ENCODE measurements around the gene PGAP6.
A peak's percentile ranks its signal among the peaks of the same experiment; 100 is the strongest.

The PGAP6 gene

GRCh38 chr16:411576-412265 lies 29.9 kb upstream of the PGAP6 start:
- Mint-ChIP-seq H3K36me3 (no peaks in the 10 kb centered on the region), H3K4me3 (no peak overlapping the region), H3K27ac (no peak overlapping the region), H3K4me1 (no peaks in the 10 kb centered on the region), H3K27me3 (no peaks in the 10 kb centered on the region), H3K9me3 (no peaks in the 10 kb centered on the region)
- no peak for DNase-seq
- CTCF ChIA-PET: no interaction called here

- Mint-ChIP-seq H3K4me1 (no peaks in the 10 kb centered on the region), H3K9me3 (no peaks in the 10 kb centered on the region), H3K4me3 (no peak overlapping the region), H3K36me3 (no peaks in the 10 kb centered on the region), H3K27ac (no peak overlapping the region), H3K27me3 (no peaks in the 10 kb centered on the region)
- CTCF ChIA-PET: no interaction called here
- no peak for DNase-seq
Measured at GRCh38 chr16:410516-411178, 28.9 kb upstream of the PGAP6 start.

- Mint-ChIP-seq H3K4me1 (no peaks in the 10 kb centered on the region), H3K27ac (no peak overlapping the region), H3K27me3 (no peaks in the 10 kb centered on the region), H3K36me3 (no peaks in the 10 kb centered on the region), H3K9me3 (no peaks in the 10 kb centered on the region), H3K4me3 (no peak overlapping the region)
- CTCF ChIA-PET: no interaction called here
- no peak for DNase-seq
Measured at GRCh38 chr16:407253-407652, 25.5 kb upstream of the PGAP6 start.

DNA sequence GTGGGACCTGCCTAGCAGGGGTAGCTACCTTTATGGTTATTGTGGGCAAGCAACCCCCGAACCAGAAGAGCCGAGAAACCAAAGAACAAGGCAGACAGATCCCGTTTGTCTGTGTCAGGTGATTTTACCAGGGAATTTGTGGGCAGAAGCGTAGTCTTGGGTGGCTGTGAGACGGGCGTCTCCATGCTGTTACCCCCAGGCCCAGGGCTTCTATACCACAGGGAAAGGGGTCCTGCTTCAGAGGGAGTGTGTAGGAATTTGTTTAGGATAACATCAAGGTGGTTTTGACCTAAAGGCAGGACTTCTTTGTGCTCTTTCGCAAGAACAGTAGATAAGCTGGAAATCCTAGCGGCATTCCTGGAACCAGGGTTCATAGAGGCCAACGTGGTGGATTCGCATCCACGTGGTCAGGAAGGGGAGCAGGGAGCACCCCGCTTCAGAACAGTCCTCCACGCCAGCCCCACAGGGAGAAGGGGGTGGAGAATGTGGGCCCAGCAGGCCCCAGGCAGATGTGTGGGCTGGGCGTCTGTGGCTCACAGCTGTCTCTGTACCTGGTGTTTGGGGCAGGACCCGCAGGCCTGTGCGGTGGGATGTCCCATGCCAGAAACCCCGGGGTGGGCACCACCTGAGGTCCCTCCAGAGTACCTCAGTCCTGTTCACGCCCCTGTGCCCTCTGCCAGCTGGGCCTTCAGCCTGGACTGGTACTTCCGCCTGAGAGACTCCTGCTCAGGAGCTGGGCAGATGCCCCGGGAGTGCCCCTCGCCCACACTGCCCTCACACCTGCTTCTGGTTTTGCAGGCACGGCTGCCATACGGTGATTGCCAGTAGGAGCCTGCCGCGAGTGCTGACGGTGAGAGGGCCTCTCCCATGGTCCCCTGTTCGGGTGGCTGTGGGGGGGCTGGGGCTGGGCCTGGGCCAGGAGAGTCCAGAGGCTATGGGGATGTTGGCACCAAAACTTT lies 24.0 kb upstream of the PGAP6 start:
- no peak for DNase-seq
- Mint-ChIP-seq H3K27me3 (no peaks in the 10 kb centered on the region), H3K4me3 (no peak overlapping the region), H3K9me3 (no peaks in the 10 kb centered on the region), H3K36me3 (no peaks in the 10 kb centered on the region), H3K4me1 (peaks cover 2% of the 10 kb centered on the region), H3K27ac (no peak overlapping the region)
- CTCF ChIA-PET: no interaction called here

DNA sequence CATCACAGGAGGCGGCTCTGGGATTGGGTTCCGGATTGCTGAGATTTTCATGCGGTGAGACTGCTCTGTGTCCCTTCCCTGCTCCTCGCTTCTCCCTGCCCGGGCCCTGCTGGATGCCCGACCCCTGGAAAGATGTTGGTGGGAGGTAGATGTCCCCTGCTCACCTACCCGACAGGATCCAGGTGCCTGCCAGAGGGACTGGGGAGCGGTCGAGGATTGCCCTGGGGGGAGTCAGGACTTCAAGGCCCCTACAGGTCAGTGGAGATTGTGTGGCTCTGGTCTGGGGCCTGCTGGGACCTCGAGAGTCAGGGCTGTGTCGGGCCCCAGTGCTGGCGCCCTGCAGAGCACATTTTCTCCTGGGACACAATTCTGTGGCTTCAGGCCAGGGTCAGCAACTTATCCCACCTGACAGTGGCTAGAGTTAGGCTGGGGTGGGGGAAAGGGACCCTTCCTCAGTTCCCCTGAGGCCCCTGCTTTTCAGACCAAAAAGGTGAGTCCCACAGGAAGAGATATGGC lies 23.3 kb upstream of the PGAP6 start:
- no peaks in the 10 kb centered on the region for H3K27me3 Mint-ChIP-seq

DNA sequence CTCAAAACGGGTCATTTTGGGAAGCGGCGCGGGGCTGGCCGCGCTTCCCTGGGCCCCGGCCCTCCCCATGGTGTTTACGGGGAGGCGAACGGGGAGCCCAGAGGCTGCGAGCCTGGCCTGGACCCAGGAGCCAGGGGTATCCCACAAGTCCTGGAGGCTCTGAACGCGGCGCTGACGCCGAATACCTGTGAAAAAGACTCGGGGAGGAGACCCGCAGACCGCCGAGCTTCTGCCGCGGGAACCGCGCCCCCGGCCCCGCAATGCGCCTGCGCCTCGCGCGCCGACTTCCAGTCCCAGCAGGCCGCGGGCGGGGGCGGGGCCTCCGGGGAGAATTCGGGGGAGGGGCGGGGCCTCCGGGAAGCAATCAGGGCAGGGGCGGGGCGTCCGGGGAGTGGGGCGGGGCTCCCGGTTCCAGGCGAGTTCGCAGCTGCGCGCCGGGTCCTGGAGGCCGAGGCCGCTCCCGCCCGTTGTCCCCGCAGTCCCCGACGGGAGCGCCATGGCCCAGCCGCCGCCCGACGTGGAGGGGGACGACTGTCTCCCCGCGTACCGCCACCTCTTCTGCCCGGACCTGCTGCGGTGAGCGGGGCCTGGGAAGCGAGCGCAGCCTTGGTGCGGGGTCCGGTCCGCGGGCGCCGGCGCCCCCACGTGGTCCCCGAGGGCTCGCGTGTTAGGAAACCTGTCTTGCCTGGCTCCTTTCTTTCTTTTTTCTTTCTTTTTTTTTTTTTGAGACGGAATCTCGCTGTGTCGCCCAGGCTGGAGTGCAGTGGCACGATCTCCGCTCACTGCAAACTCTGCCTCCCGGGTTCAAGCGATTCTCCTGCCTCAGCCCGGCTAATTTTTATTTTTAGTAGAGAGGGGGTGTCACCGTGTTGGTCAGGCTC lies 19.9 kb upstream of the PGAP6 start, which contains the start of gene DECR2:
Gene DECR2 (plus strand): TSS at position 418 of the 881 bp plus-strand sequence. CDS start 79 bp downstream, at position 497.
- CTCF ChIA-PET: interaction anchor here (1.1 to 1.3 kb wide), 2 partner anchors 19 to 94 kb away, joined by 3 to 4 read pairs; no protein-coding TSS in a partner anchor

More for the DNA sequence above, 23.3 kb upstream of the PGAP6 start:
- Mint-ChIP-seq H3K4me3 (no peak overlapping the region), H3K9me3 (no peaks in the 10 kb centered on the region), H3K36me3 (no peaks in the 10 kb centered on the region), H3K27ac (no peak overlapping the region), H3K4me1 (peaks cover 9% of the 10 kb centered on the region)
- CTCF ChIA-PET: no interaction called here
- no peak for DNase-seq

DNA sequence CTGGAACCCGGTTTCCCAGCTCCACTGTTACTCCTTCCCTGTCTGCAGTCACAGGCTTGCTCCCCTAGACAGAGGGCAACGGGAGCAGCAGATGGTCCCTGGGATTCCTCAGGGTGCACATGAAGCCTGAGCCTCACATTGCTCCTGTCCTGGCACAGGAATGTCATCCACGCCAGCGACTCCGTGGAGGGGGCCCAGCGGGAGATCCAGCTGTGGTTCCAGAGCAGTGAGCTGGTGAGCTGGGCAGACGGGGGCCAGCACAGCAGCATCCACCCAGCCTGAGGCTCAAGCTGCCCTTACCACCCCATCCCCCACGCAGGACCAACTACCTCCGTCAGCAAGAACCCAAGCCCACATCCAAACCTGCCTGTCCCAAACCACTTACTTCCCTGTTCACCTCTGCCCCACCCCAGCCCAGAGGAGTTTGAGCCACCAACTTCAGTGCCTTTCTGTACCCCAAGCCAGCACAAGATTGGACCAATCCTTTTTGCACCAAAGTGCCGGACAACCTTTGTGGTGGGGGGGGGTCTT lies 18.3 kb upstream of the PGAP6 start:
- CTCF ChIA-PET: interaction anchor here (1.0 kb wide), 1 partner anchor 334 kb away, joined by 3 read pairs; no protein-coding TSS in a partner anchor
- no peak for DNase-seq
- peaks cover 18% of the 10 kb centered on the region for H3K27me3 Mint-ChIP-seq
- H3K4me3 Mint-ChIP-seq: peak overlapping the region; percentile 81
- no peaks in the 10 kb centered on the region for H3K9me3 Mint-ChIP-seq
- H3K4me1 Mint-ChIP-seq: peaks cover 34% of the 10 kb centered on the region
- peaks cover 1% of the 10 kb centered on the region for H3K36me3 Mint-ChIP-seq
- H3K27ac Mint-ChIP-seq: peak overlapping the region; percentile 92

More for the DNA sequence above, 19.9 kb upstream of the PGAP6 start, which contains the start of gene DECR2:
- peaks cover 1% of the 10 kb centered on the region for H3K36me3 Mint-ChIP-seq
- H3K9me3 Mint-ChIP-seq: no peaks in the 10 kb centered on the region
- H3K4me3 Mint-ChIP-seq: peak within 1 kb of the TSS; percentile 81
- peaks cover 9% of the 10 kb centered on the region for H3K27me3 Mint-ChIP-seq
- peaks cover 26% of the 10 kb centered on the region for H3K4me1 Mint-ChIP-seq
- peak; percentile 98 for DNase-seq
- peak within 1 kb of the TSS; percentile 92 for H3K27ac Mint-ChIP-seq

- H3K27ac Mint-ChIP-seq: no peak overlapping the region
- H3K9me3 Mint-ChIP-seq: no peaks in the 10 kb centered on the region
- H3K4me3 Mint-ChIP-seq: peak overlapping the region; percentile 37
- peaks cover 1% of the 10 kb centered on the region for H3K36me3 Mint-ChIP-seq
- H3K27me3 Mint-ChIP-seq: peaks cover 18% of the 10 kb centered on the region
- DNase-seq: no peak
- peaks cover 34% of the 10 kb centered on the region for H3K4me1 Mint-ChIP-seq
- CTCF ChIA-PET: interaction anchor here (1.0 kb wide), 1 partner anchor 334 kb away, joined by 3 read pairs; no protein-coding TSS in a partner anchor
Measured at GRCh38 chr16:399340-400019, 17.7 kb upstream of the PGAP6 start.

- Mint-ChIP-seq H3K27ac (peak overlapping the region; percentile 5), H3K27me3 (peaks cover 18% of the 10 kb centered on the region), H3K4me1 (peaks cover 34% of the 10 kb centered on the region), H3K9me3 (no peaks in the 10 kb centered on the region), H3K36me3 (peaks cover 1% of the 10 kb centered on the region), H3K4me3 (peak overlapping the region; percentile 64)
- CTCF ChIA-PET: no interaction called here
- no peak for DNase-seq
Measured at GRCh38 chr16:398561-399339, 17.0 kb upstream of the PGAP6 start.

GRCh38 chr16:397736-398332 lies 16.1 kb upstream of the PGAP6 start:
- CTCF ChIA-PET: no interaction called here
- Mint-ChIP-seq H3K4me3 (peak overlapping the region; percentile 64), H3K27ac (peak overlapping the region; percentile 37), H3K27me3 (peaks cover 18% of the 10 kb centered on the region), H3K4me1 (peaks cover 34% of the 10 kb centered on the region), H3K9me3 (no peaks in the 10 kb centered on the region), H3K36me3 (peaks cover 1% of the 10 kb centered on the region)
- DNase-seq: peak; percentile 57

DNA sequence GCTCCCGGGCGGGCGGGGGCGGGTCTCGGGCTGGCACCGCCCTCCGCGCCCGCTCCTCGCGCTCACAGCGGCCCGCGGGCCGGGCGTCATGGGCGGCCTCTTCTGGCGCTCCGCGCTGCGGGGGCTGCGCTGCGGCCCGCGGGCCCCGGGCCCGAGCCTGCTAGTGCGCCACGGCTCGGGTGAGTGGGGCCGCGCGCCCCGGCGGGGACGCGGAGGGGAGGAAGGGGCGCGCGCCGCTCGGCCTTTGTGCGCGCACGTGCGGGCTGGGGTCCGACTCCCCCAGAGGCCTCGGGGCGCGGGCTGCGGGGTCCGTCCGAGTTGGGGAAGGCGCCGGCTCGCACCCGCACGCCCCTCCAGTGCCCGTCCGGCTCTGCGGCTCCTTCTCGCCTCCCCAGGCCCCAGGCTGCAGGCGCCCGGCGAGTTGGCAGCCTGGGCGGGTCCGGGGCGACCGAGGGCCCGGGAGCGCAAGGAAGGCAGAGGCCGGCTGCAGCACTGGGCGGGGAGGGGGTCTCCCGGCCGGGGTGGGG lies 15.4 kb upstream of the PGAP6 start, which contains the start of gene NME4:
Gene NME4 (plus strand): TSS at position 65 of the 527 bp plus-strand sequence. CDS start 24 bp downstream, at position 89.
- peak; percentile 56 for DNase-seq
- Mint-ChIP-seq H3K4me3 (peak within 1 kb of the TSS; percentile 81), H3K36me3 (peaks cover 1% of the 10 kb centered on the region), H3K9me3 (no peaks in the 10 kb centered on the region), H3K27ac (peak within 1 kb of the TSS; percentile 37), H3K27me3 (peaks cover 18% of the 10 kb centered on the region), H3K4me1 (peaks cover 34% of the 10 kb centered on the region)
- CTCF ChIA-PET: interaction anchor here (0.6 kb wide), 1 partner anchor 12 kb away, joined by 3 read pairs; no protein-coding TSS in a partner anchor

Measured in activated naive CD4-positive, alpha-beta T cell treated with anti-CD3 and anti-CD28 coated beads, Interleukin-2, amount 10 ng/mL, durations not matched to agents 7 days and 5 days (primary cell).